GM19035 (cell line): Measurements from ENCODE around the gene TBXAS1.
"Not testable (repeated sequence)": the region's sequence is repeated elsewhere in the genome, so short reads cannot be mapped to it uniquely, and the experiment has no call there.

Experiments
- ATAC-seq: cut with Tn5 transposase; IDR thresholded peaks from one replicate; pipeline ENCODE4 v1.9.1; 2021; ENCODE audit not compliant: unreplicated experiment

Gene TBXAS1

GRCh38 chr7:139913021-139913844 is 84.2 kb downstream of the TBXAS1 start:
- no peak for ATAC-seq

GRCh38 chr7:139913845-139914135 is 84.7 kb downstream of the TBXAS1 start:
- ATAC-seq = no peak

GRCh38 chr7:139914306-139915267 is 85.5 kb downstream of the TBXAS1 start:
- no peak for ATAC-seq

GRCh38 chr7:139915268-139915863 is 86.3 kb downstream of the TBXAS1 start:
- no peak for ATAC-seq

- ATAC-seq = peak; percentile 85
Measured at GRCh38 chr7:139915864-139916716, 87.0 kb downstream of the TBXAS1 start.

- peak; percentile 85 for ATAC-seq
Measured at GRCh38 chr7:139916717-139917395, 87.8 kb downstream of the TBXAS1 start.

- ATAC-seq = no peak
Measured at GRCh38 chr7:139917851-139918250, 88.8 kb downstream of the TBXAS1 start.

GRCh38 chr7:139918480-139918879 is 89.4 kb downstream of the TBXAS1 start:
- no peak for ATAC-seq

- ATAC-seq = no peak
Measured at GRCh38 chr7:139923090-139923489, 94.0 kb downstream of the TBXAS1 start.

- no peak for ATAC-seq
Measured at GRCh38 chr7:139924461-139924860, 95.4 kb downstream of the TBXAS1 start.

- not testable (repeated sequence) for ATAC-seq
Measured at GRCh38 chr7:139929221-139929620, 100.2 kb downstream of the TBXAS1 start.

GRCh38 chr7:139930286-139930965 is 101.4 kb downstream of the TBXAS1 start:
- ATAC-seq = no peak

GRCh38 chr7:139931190-139931934 is 102.3 kb downstream of the TBXAS1 start:
- no peak for ATAC-seq

GRCh38 chr7:139932531-139932930 is 103.5 kb downstream of the TBXAS1 start:
- ATAC-seq = no peak

- no peak for ATAC-seq
Measured at GRCh38 chr7:139936760-139937310, 107.8 kb downstream of the TBXAS1 start.

GRCh38 chr7:139937715-139938114 is 108.7 kb downstream of the TBXAS1 start:
- ATAC-seq = no peak

GRCh38 chr7:139940866-139941265 is 111.8 kb downstream of the TBXAS1 start:
- no peak for ATAC-seq

GRCh38 chr7:139941421-139941820 is 112.4 kb downstream of the TBXAS1 start:
- no peak for ATAC-seq

GRCh38 chr7:139941866-139942265 is 112.8 kb downstream of the TBXAS1 start:
- no peak for ATAC-seq
